ENCODE data around the gene CORO6. TPM values are rescaled to one million over a fixed set of nuclear protein-coding genes. Genes with fewer than 3 reads are reported as not detected.

CORO6 gene
- total RNA-seq, 2 experiments from 2014 or later, result 2.8 to 3.3 TPM

DNA sequence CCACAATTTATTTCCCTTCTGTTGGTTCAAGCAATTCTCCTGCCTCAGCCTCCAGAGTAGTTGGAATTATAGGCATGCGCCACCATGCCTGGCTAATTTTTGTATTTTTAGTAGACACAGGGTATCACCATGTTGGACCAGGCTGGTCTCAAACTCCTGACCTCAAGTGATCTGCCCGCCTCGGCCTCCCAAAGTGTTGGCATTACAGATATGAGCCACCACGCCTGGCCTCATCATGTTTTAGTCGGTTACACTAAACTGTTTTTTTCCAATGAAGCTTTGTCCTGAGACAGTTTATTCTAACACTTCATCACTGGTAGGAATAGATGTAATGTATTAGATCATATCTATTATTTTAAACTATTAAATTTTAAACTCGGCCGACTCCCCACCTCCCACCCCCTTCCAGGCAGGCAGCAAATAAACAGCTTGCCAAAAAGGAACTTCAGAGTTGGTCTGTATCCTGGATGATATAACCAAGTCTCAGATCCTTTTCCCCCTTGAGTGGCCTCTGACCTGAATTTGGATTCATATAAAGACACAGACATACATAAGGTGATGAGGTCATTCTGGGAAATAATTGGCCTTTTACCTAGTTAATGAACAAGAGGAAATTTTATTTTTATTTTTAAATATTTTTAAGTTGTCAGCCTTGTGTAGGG is 18.4 kb upstream of the CORO6 start:
- no peak overlapping the region for H3K27ac ChIP-seq (ENCODE audit: low read depth in 1 of 2, low read length in 2 of 2)
- Mint-ChIP-seq H3K27ac (peak overlapping the region; percentile 77), H3K36me3 (ENCODE audit: low read depth) (peaks cover 56% of the 10 kb centered on the region), H3K4me3 (no peak overlapping the region), H3K27me3 (no peaks in the 10 kb centered on the region), H3K4me1 (ENCODE audit: low read depth) (peaks cover 12% of the 10 kb centered on the region), H3K9me3 (no peaks in the 10 kb centered on the region)
- peaks cover 40% of the 10 kb centered on the region for H3K36me3 ChIP-seq (ENCODE audit: insufficient read depth, low read length)
- no peaks in the 10 kb centered on the region for H3K4me1 ChIP-seq (ENCODE audit: insufficient read depth, low read length)
- CTCF ChIA-PET, result interaction anchor here (0.5 to 4.3 kb wide), 6 partner anchors 24 to 194 kb away, joined by 3 to 15 read pairs (median 4); no protein-coding TSS in a partner anchor
- intact Hi-C loops (cut with DNase I, micrococcal nuclease), result loop anchor here in 1 of 2 experiments (5.0 kb wide), 1 partner anchor 291 kb away; the partner anchor contains the start of gene SSH2
- H3K27me3 ChIP-seq (ENCODE audit: control insufficient read depth in 1 of 2, insufficient read depth in 2 of 2, low read length in 2 of 2), result no peaks in the 10 kb centered on the region
- no peak for DNase-seq
- POLR2A ChIA-PET, result interaction anchor here (0.6 to 1.2 kb wide), 3 partner anchors 13 to 146 kb away, joined by 3 to 4 read pairs (median 4); no protein-coding TSS in a partner anchor
- TF ChIP-seq, protein P1, sequence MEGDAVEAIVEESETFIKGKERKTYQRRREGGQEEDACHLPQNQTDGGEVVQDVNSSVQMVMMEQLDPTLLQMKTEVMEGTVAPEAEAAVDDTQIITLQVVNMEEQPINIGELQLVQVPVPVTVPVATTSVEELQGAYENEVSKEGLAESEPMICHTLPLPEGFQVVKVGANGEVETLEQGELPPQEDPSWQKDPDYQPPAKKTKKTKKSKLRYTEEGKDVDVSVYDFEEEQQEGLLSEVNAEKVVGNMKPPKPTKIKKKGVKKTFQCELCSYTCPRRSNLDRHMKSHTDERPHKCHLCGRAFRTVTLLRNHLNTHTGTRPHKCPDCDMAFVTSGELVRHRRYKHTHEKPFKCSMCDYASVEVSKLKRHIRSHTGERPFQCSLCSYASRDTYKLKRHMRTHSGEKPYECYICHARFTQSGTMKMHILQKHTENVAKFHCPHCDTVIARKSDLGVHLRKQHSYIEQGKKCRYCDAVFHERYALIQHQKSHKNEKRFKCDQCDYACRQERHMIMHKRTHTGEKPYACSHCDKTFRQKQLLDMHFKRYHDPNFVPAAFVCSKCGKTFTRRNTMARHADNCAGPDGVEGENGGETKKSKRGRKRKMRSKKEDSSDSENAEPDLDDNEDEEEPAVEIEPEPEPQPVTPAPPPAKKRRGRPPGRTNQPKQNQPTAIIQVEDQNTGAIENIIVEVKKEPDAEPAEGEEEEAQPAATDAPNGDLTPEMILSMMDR (IDR thresholded peaks at IDR 0.05), result no peak
- no peak for ATAC-seq (ENCODE audit: poor library complexity)
- H3K9me3 ChIP-seq (ENCODE audit: control insufficient read depth in 1 of 2, insufficient read depth in 1 of 2, low read length in 2 of 2), result no peaks in the 10 kb centered on the region
- H3K4me3 ChIP-seq (ENCODE audit: low read length), result no peak overlapping the region

DNA sequence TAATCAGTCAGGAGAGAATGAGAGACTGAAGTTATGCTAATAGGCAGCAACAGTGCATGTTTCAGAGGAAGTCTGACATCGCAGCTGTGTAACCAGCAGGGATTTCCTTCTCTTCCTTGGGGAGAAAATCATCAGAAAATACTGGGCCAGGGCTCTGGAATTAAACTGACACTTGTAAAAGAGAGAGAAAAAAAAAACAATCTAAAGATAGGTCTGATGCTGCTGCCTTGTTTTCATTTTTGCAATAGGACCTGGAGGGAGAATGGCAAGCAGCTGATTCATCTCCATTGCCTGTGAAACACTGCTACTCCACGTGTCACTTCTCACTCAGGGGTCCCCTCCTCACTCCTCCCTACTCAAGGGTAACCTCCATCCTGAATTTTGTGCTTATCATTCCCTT is 17.7 kb upstream of the CORO6 start:
- POLR2A ChIA-PET, result interaction anchor here (1.2 to 2.2 kb wide), 3 partner anchors 13 to 139 kb away, joined by 4 to 16 read pairs (median 15); no protein-coding TSS in a partner anchor
- no peak overlapping the region for H3K4me3 Mint-ChIP-seq
- H3K27ac ChIP-seq (ENCODE audit: low read depth in 1 of 2, low read length in 2 of 2), result no peak overlapping the region

DNA sequence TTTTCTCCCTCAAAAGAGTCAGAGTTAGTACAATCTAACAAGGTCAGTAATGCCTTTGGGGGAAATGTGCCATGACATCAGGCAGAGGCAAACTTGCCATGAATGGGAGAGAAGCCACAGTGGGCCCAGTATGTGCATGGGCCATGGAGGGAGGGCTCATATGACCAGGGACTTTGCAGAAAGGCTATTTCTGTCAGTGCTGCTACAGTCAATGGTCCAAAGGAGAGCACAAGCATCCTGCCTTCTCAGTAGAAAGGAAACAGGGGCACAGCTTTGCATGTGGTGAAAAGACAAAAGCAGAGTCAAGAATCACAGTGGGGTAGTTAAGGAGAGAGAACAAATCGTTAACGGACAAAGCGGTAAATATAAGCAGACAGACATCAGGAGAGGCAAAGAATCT is 11.2 kb upstream of the CORO6 start:
- Mint-ChIP-seq H3K9me3 (no peaks in the 10 kb centered on the region), H3K4me1 (ENCODE audit: low read depth) (peaks cover 4% of the 10 kb centered on the region), H3K4me3 (no peak overlapping the region), H3K27ac (peak overlapping the region; percentile 8), H3K27me3 (no peaks in the 10 kb centered on the region), H3K36me3 (ENCODE audit: low read depth) (peaks cover 78% of the 10 kb centered on the region)
- H3K27me3 ChIP-seq (ENCODE audit: control insufficient read depth in 1 of 2, insufficient read depth in 2 of 2, low read length in 2 of 2), result no peaks in the 10 kb centered on the region
- H3K27ac ChIP-seq (ENCODE audit: low read depth in 1 of 2, low read length in 2 of 2), result no peak overlapping the region
- no peak for DNase-seq
- no peak overlapping the region for H3K4me3 ChIP-seq (ENCODE audit: low read length)
- peaks cover 66% of the 10 kb centered on the region for H3K36me3 ChIP-seq (ENCODE audit: insufficient read depth, low read length)
- ChIA-PET POLR2A (no interaction called here), CTCF (interaction anchor here (1.5 kb wide), 1 partner anchor 17 kb away, joined by 4 read pairs; no protein-coding TSS in a partner anchor)
- TF ChIP-seq, protein P1 (IDR thresholded peaks at IDR 0.05), result no peak
- ATAC-seq (ENCODE audit: poor library complexity), result no peak
- no peaks in the 10 kb centered on the region for H3K4me1 ChIP-seq (ENCODE audit: insufficient read depth, low read length)
- H3K9me3 ChIP-seq (ENCODE audit: control insufficient read depth in 1 of 2, insufficient read depth in 1 of 2, low read length in 2 of 2), result no peaks in the 10 kb centered on the region
- intact Hi-C loops (cut with DNase I, micrococcal nuclease), result no loop called here

More for the DNA sequence above, 17.7 kb upstream of the CORO6 start:
- peaks cover 40% of the 10 kb centered on the region for H3K36me3 ChIP-seq (ENCODE audit: insufficient read depth, low read length)
- H3K9me3 Mint-ChIP-seq, result no peaks in the 10 kb centered on the region
- TF ChIP-seq, protein P1 (IDR thresholded peaks at IDR 0.05), result no peak
- H3K9me3 ChIP-seq (ENCODE audit: control insufficient read depth in 1 of 2, insufficient read depth in 1 of 2, low read length in 2 of 2), result no peaks in the 10 kb centered on the region
- no peak for DNase-seq
- H3K27ac Mint-ChIP-seq, result peak overlapping the region; percentile 77
- H3K27me3 ChIP-seq (ENCODE audit: control insufficient read depth in 1 of 2, insufficient read depth in 2 of 2, low read length in 2 of 2), result no peaks in the 10 kb centered on the region
- intact Hi-C loops (cut with DNase I, micrococcal nuclease), result loop anchor here in 1 of 2 experiments (5.0 kb wide), 1 partner anchor 292 kb away; the partner anchor contains the start of gene SSH2
- CTCF ChIA-PET, result interaction anchor here (0.9 to 4.3 kb wide), 10 partner anchors 23 to 291 kb away, joined by 3 to 31 read pairs (median 10); no protein-coding TSS in a partner anchor
- no peak overlapping the region for H3K4me3 ChIP-seq (ENCODE audit: low read length)
- H3K27me3 Mint-ChIP-seq, result no peaks in the 10 kb centered on the region
- peaks cover 12% of the 10 kb centered on the region for H3K4me1 Mint-ChIP-seq (ENCODE audit: low read depth)
- no peak for ATAC-seq (ENCODE audit: poor library complexity)
- peaks cover 56% of the 10 kb centered on the region for H3K36me3 Mint-ChIP-seq (ENCODE audit: low read depth)
- no peaks in the 10 kb centered on the region for H3K4me1 ChIP-seq (ENCODE audit: insufficient read depth, low read length)
